Sigmoid colon (tissue), 7 donors: ENCODE results near the gene GRIK4. TPM values are rescaled to one million over a fixed set of nuclear protein-coding genes. Genes with fewer than 3 reads are reported as not detected.
A peak's percentile ranks its signal among the peaks of the same experiment; 100 is the strongest.

Experiments
- DNase-seq: peaks from one replicate; pipeline ENCODE4 v3.0.0-alpha.2; 2019
- H3K27ac ChIP-seq, 4 donors: fragments of 200-600 bp; sonication (generic); one replicate each; pipeline ENCODE4 v1.5.1; 2016 to 2019; ENCODE audit warnings: mild to moderate bottlenecking in 1 of 4
- H3K27me3 ChIP-seq, 3 donors: fragments of 200-600 bp; sonication (generic); one replicate each; pipeline ENCODE4 v1.5.1; 2019; ENCODE audit warnings: mild to moderate bottlenecking in 1 of 3
- H3K36me3 ChIP-seq, 4 donors: fragments of 200-600 bp; sonication (generic); one replicate each; pipeline ENCODE4 v1.5.1; 2016 to 2019
- H3K4me1 ChIP-seq, 4 donors: fragments of 200-600 bp; sonication (generic); one replicate each; pipeline ENCODE4 v1.5.1; 2017 to 2019
- H3K4me3 ChIP-seq, 4 donors: fragments of 200-600 bp; sonication (generic); one replicate each; pipeline ENCODE4 v1.5.1; 2017 to 2019; ENCODE audit warnings: mild to moderate bottlenecking in 2 of 4, moderate library complexity in 1 of 4
- H3K9me3 ChIP-seq, 4 donors: fragments of 200-600 bp in 3 of 4; sonication (generic) in 3 of 4; one replicate each; pipeline versions ENCODE4 v1.5.1 to v1.6.1; 2013 to 2019
- EP300 ChIP-seq, 4 donors: sonication (generic); formaldehyde crosslinking; IDR thresholded peaks; one replicate each; pipeline ENCODE4 v1.6.1; 2017; ENCODE audit warnings: antibody characterized with exemption in 4 of 4
- POLR2A ChIP-seq, 2 donors: fragments of 450-650 bp; IDR thresholded peaks; one replicate each; pipeline ENCODE4 v1.6.1; 2016; ENCODE audit warnings: antibody characterized with exemption in 2 of 2, mild to moderate bottlenecking in 2 of 2, moderate library complexity in 2 of 2
- POLR2AphosphoS5 ChIP-seq, 4 donors: sonication (generic); formaldehyde crosslinking; IDR thresholded peaks; one replicate each; pipeline ENCODE4 v1.6.1; 2017; ENCODE audit warnings: antibody characterized with exemption in 4 of 4
- WGBS, 2 donors: extraction: QIAGEN DNeasy Blood & Tissue Kit; methylation state at CpG; one replicate each; pipeline ENCODE4 v1.1.7; 2013; 5-methylcytosine and 5-hydroxymethylcytosine counted together
- intact Hi-C: fragments of 100-400 bp; cut with DNase I; formaldehyde crosslinking; loops from one replicate; pipeline ENCODE4 v1.15.1; 2023
- polyA plus RNA-seq, 3 donors: library from polyadenylated mRNA; stranded (reverse); fragments of 200-250 nt; gene quantifications; one replicate each; pipeline ENCODE4 v1.2.3, GENCODE V29; 2013
- total RNA-seq, 4 donors: library from RNA; depleted of rRNA; stranded (reverse); fragments of >200 nt; gene quantifications; one replicate each; pipeline ENCODE4 v1.1.0, GENCODE V29; 2016
- TF ChIP-seq, protein P1 (sequence below), 4 experiments: fragments of 450-650 bp in 3 of 4; fragments of 200-600 bp in 1 of 4; IDR thresholded peaks; one replicate each; pipeline ENCODE4 v1.5.1; 2016 to 2019; ENCODE audit warnings: antibody characterized with exemption in 4 of 4, mild to moderate bottlenecking in 3 of 4, moderate library complexity in 2 of 4
- donor health status: healthy with polysubstance abuse.
- donor health status: Bipolar disorder and iron deficiency.
- donor health status: healthy.

GRIK4 gene
- total and polyA plus RNA-seq, 7 donors: 0.10 to 0.36 (median 0.27) TPM; not detected in 4

DNA sequence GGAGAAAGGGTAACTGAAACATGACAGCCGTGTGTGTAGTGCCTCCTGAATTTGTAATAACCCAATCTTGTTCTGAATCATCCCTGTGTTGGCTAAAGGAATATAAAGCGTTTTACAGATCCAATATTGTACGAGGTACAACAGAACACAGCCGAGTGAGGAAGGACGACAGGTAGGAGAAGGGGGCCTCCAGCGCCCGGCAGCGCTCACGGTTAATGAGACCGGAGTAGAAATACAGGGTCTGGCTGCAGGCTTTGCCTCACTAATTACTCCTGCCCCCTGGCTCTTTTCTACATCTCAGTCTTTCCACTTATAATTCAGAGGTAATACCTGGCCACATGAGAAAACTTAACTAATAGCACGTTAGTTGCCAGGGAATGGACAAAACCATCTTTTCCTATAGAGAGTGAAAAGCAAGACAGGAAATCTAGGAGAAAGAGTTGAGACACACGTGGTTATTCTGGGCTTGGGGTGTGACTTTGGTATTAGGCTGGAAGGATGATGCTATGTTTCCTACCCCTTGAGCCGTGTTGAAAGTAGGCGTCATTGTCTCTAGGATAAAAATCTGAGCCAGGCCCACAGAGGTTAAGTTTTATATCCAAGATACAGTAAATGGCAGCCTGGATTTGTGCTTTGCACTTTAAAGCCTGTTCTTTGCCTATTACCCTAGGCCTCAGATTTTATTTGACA lies 54.1 kb downstream of the GRIK4 start:
- peaks cover 14 to 43% (median 23%) of the 10 kb centered on the region in 3 donors for H3K27me3 ChIP-seq
- whole genome bisulfite sequencing, 2 donors: 77 to 86% methylated on average over 14 of the region's 14 CpGs
- H3K4me3 ChIP-seq: no peak overlapping the region
- intact Hi-C loops: no loop called here
- peak; percentile 24 for DNase-seq
- no peaks in the 10 kb centered on the region for H3K9me3 ChIP-seq
- H3K36me3 ChIP-seq: no peaks in the 10 kb centered on the region
- H3K4me1 ChIP-seq: peaks cover 0 to 17% (median 15%) of the 10 kb centered on the region in 4 donors
- no peak overlapping the region for H3K27ac ChIP-seq
- TF ChIP-seq POLR2A (IDR thresholded peaks at IDR 0.05) (no peak), EP300 (IDR thresholded peaks at IDR 0.05) (no peak), POLR2AphosphoS5 (IDR thresholded peaks at IDR 0.05) (no peak)
- TF ChIP-seq, protein P1, sequence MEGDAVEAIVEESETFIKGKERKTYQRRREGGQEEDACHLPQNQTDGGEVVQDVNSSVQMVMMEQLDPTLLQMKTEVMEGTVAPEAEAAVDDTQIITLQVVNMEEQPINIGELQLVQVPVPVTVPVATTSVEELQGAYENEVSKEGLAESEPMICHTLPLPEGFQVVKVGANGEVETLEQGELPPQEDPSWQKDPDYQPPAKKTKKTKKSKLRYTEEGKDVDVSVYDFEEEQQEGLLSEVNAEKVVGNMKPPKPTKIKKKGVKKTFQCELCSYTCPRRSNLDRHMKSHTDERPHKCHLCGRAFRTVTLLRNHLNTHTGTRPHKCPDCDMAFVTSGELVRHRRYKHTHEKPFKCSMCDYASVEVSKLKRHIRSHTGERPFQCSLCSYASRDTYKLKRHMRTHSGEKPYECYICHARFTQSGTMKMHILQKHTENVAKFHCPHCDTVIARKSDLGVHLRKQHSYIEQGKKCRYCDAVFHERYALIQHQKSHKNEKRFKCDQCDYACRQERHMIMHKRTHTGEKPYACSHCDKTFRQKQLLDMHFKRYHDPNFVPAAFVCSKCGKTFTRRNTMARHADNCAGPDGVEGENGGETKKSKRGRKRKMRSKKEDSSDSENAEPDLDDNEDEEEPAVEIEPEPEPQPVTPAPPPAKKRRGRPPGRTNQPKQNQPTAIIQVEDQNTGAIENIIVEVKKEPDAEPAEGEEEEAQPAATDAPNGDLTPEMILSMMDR (IDR thresholded peaks at IDR 0.05): no peak

DNA sequence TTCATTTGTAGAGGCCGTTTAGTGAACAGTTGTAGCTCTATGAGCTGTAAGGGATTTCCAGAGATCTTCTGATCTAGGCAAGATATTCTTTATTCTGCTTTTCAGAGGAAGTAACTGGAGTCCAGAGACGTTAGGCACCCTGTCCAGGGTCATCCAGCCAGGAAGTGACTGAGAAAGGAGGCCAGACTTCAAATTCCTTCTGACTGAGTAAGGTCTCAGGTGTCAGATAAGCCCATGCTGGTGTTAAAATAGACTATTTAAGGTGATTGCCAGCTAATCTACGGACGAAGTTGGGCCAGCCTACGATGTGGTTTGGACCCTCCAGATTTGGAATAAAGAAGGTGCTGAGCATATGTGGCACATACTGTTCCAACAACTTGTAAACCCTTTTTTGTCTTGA lies 54.6 kb downstream of the GRIK4 start:
- peaks cover 14 to 43% (median 23%) of the 10 kb centered on the region in 3 donors for H3K27me3 ChIP-seq
- TF ChIP-seq, protein P1 (IDR thresholded peaks at IDR 0.05): no peak
- TF ChIP-seq POLR2A (IDR thresholded peaks at IDR 0.05) (no peak), EP300 (IDR thresholded peaks at IDR 0.05) (no peak), POLR2AphosphoS5 (IDR thresholded peaks at IDR 0.05) (no peak)
- no peaks in the 10 kb centered on the region for H3K9me3 ChIP-seq
- H3K36me3 ChIP-seq: no peaks in the 10 kb centered on the region
- no peak overlapping the region for H3K4me3 ChIP-seq
- intact Hi-C loops: no loop called here
- no peak overlapping the region for H3K27ac ChIP-seq
- peaks cover 0 to 17% (median 15%) of the 10 kb centered on the region in 4 donors for H3K4me1 ChIP-seq
- 80 to 86% methylated on average over 5 of the region's 5 CpGs for WGBS, 2 donors
- no peak for DNase-seq

DNA sequence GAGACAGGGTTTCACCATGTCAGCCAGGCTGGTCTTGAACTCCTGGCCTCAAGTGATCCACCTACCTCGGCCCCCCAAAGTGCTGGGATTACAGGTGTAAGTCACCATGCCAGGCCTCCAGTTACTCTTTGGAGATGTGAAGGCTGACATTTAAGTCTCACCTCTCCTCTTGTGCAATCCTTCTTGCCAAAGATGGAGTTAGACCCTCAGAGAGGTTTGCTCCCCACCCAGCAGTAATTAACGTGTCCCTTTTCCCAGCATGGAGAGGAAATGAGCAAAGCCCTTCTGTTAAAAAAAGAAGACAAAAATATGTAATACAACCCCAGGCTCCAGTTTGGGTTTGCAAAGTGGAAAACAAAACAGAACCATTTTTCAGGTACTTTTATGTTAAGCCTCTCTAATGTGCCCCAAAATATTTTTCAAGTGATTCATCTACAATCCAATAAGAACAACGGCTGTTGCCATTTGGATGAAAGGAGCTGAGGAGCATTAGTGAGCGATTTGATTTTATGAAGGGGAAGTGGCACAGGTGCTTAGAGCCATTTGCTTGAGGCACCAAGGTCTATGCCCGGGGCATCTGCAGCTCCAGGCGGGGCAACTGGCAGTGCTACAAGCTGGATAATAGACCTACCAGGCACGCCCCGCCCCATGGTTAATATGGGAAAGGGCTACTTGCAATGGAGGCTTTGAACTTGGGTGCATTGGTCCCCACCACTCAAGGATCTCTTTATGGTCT lies 57.2 kb downstream of the GRIK4 start:
- Histone ChIP-seq H3K36me3 (no peaks in the 10 kb centered on the region), H3K9me3 (no peaks in the 10 kb centered on the region), H3K4me1 (peaks cover 0 to 17% (median 15%) of the 10 kb centered on the region in 4 donors), H3K27me3 (peaks cover 14 to 36% (median 16%) of the 10 kb centered on the region in 3 donors), H3K27ac (no peak overlapping the region), H3K4me3 (no peak overlapping the region)
- intact Hi-C loops: no loop called here
- peak; percentile 28 for DNase-seq
- WGBS, 2 donors: 46 to 74% methylated on average over 8 of the region's 8 CpGs
- no peak for TF ChIP-seq POLR2A (IDR thresholded peaks at IDR 0.05)
- no peak for TF ChIP-seq POLR2AphosphoS5 (IDR thresholded peaks at IDR 0.05)
- TF ChIP-seq, protein P1 (IDR thresholded peaks at IDR 0.05): no peak
- no peak for TF ChIP-seq EP300 (IDR thresholded peaks at IDR 0.05)

DNA sequence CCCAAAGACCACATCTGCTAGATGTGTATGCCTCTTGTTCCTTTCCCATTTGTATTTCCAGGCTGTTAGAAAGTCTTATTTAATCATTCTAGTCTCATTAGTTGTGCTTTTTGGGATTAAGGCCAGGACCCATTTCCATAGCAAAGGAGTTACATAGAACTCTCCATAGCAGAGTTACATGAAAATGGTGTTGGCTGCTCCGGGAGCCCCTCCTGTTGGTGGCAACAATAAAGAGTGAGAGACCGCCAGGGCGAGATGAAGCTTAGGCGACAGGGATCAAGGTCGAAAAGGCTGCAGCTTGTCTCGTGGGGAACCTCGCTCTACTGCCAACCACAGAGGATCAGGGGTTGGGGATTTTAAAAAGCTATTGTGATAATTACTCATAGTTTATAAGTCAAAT lies 58.3 kb downstream of the GRIK4 start:
- intact Hi-C loops: no loop called here
- TF ChIP-seq EP300 (IDR thresholded peaks at IDR 0.05) (no peak), POLR2A (IDR thresholded peaks at IDR 0.05) (no peak), POLR2AphosphoS5 (IDR thresholded peaks at IDR 0.05) (no peak)
- TF ChIP-seq, protein P1 (IDR thresholded peaks at IDR 0.05): no peak
- peak; percentile 46 for DNase-seq
- no peak overlapping the region for H3K4me3 ChIP-seq
- peaks cover 0 to 6% (median 5%) of the 10 kb centered on the region in 4 donors for H3K4me1 ChIP-seq
- peaks cover 4 to 25% (median 5%) of the 10 kb centered on the region in 3 donors for H3K27me3 ChIP-seq
- H3K9me3 ChIP-seq: no peaks in the 10 kb centered on the region
- no peak overlapping the region for H3K27ac ChIP-seq
- WGBS, 2 donors: 73 to 84% methylated on average over 7 of the region's 7 CpGs
- H3K36me3 ChIP-seq: no peaks in the 10 kb centered on the region
